Measurements from ENCODE around the gene FBXL17.

FBXL17 gene

GRCh38 chr5:108372369-108372768, 9.5 kb downstream of the FBXL17 start:
- no peak for DNase-seq

GRCh38 chr5:108371263-108371662, 10.6 kb downstream of the FBXL17 start:
- DNase-seq, result no peak

- DNase-seq, result no peak
Measured at GRCh38 chr5:108369167-108369566, 12.7 kb downstream of the FBXL17 start.

GRCh38 chr5:108367679-108368334, 14.1 kb downstream of the FBXL17 start:
- DNase-seq, result no peak

GRCh38 chr5:108366500-108366899, 15.4 kb downstream of the FBXL17 start:
- DNase-seq, result no peak

GRCh38 chr5:108361771-108362170, 20.1 kb downstream of the FBXL17 start:
- DNase-seq, result no peak

GRCh38 chr5:108361239-108361638, 20.7 kb downstream of the FBXL17 start:
- no peak for DNase-seq

GRCh38 chr5:108360280-108360679, 21.6 kb downstream of the FBXL17 start:
- DNase-seq, result no peak

GRCh38 chr5:108356286-108356685, 25.6 kb downstream of the FBXL17 start:
- no peak for DNase-seq

- no peak for DNase-seq
Measured at GRCh38 chr5:108353087-108353486, 28.8 kb downstream of the FBXL17 start.

- DNase-seq, result peak; percentile 22 to 47
Measured at GRCh38 chr5:108345541-108346171, 36.2 kb downstream of the FBXL17 start.

GRCh38 chr5:108344103-108344822, 37.6 kb downstream of the FBXL17 start:
- no peak for DNase-seq

GRCh38 chr5:108341866-108342265, 40.0 kb downstream of the FBXL17 start:
- no peak for DNase-seq

GRCh38 chr5:108340131-108340530, 41.8 kb downstream of the FBXL17 start:
- no peak for DNase-seq

GRCh38 chr5:108339220-108339619, 42.7 kb downstream of the FBXL17 start:
- DNase-seq, result no peak

- DNase-seq, result no peak
Measured at GRCh38 chr5:108334225-108334624, 47.7 kb downstream of the FBXL17 start.

- DNase-seq, result no peak
Measured at GRCh38 chr5:108326982-108327381, 54.9 kb downstream of the FBXL17 start.

GRCh38 chr5:108324886-108325285, 57.0 kb downstream of the FBXL17 start:
- DNase-seq, result no peak

- DNase-seq, result no peak
Measured at GRCh38 chr5:108321341-108321740, 60.6 kb downstream of the FBXL17 start.

- peak in 1 of 2 experiments; percentile 56 for DNase-seq
Measured at GRCh38 chr5:108320231-108320630, 61.7 kb downstream of the FBXL17 start.

GRCh38 chr5:108315829-108316228, 66.1 kb downstream of the FBXL17 start:
- peak in 1 of 2 experiments; percentile 11 for DNase-seq

GRCh38 chr5:108312258-108312657, 69.6 kb downstream of the FBXL17 start:
- DNase-seq, result peak in 1 of 2 experiments; percentile 5

- DNase-seq, result no peak
Measured at GRCh38 chr5:108311682-108312081, 70.2 kb downstream of the FBXL17 start.

GRCh38 chr5:108303611-108304010, 78.3 kb downstream of the FBXL17 start:
- DNase-seq, result no peak

Measured in NCI-H446 (cell line).